ENCODE results near the gene IFT122.

DNA sequence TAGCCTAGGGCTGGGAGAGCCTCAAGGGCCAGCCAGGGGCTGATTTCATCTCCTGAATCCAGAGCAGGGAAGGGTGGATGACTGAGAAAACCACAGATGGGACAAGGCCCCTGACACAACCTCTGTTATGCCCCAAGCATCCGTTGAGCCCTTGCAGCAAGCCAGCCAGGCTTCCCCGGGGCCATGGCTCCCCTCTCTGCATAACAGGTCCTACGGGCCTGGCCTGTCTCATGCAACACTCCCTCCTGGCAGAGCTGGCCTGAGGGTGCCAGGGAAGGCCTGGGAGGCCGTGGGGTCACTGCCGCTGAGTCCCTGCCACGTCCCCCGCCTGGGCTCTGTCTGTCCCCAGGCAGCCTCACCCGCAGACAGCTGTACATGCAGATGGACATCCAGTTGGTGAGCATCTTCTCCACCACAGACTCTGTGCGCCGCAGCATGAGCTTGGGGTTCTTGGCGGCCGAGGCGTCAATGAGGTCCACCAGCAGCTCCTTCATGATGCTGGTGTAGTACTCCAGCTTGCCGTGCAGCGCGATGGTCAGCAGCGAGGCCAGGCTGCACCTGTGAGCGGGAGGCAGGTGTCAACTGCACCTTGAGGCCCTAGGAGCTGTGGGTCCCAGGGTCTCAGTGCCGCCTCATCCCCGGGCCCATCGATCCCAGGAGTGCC lies 125.1 kb downstream of the IFT122 start:
- TF ChIP-seq SUZ12 (IDR thresholded peaks at IDR 0.05) (no peak), TARDBP (IDR thresholded peaks at IDR 0.05) (no peak), L3MBTL2 (conservative IDR thresholded peaks at IDR 0.05) (no peak)

All from HEK293T (cell line).